CD14-positive monocyte (primary cell): Measurements from ENCODE around the gene HNRNPLL. TPM values are rescaled to one million over a fixed set of nuclear protein-coding genes. Genes with fewer than 3 reads are reported as not detected.
A peak's percentile ranks its signal among the peaks of the same experiment; 100 is the strongest.

Experiments
- DNase-seq, 3 donors: peaks; one replicate each; pipeline ENCODE4 v3.0.0-alpha.2; 2011 to 2022
- H2AFZ ChIP-seq: 2 replicates; pipeline ENCODE4 v1.6.0; 2012; ENCODE audit warnings: mild to moderate bottlenecking, low read depth, low read length, inconsistent platforms; ENCODE audit not compliant: insufficient read depth, poor library complexity, severe bottlenecking
- H3K27ac ChIP-seq, 2 donors: 1 replicate in 1 of 2; 2 replicates in 1 of 2; pipeline ENCODE4 v1.5.1; 2012 to 2013; ENCODE audit warnings: low read length in 2 of 2, control low read depth in 1 of 2, inconsistent platforms in 1 of 2, low read depth in 1 of 2, mild to moderate bottlenecking in 1 of 2
- H3K27me3 ChIP-seq, 2 donors: one replicate each; pipeline versions ENCODE4 v1.6.0 to v1.6.1; 2011 to 2013; ENCODE audit warnings: low read length in 2 of 2; ENCODE audit not compliant: control insufficient read depth in 2 of 2, insufficient read depth in 2 of 2
- H3K36me3 ChIP-seq, 2 donors: replicated peaks in 1 of 2; 1 replicate in 1 of 2; 2 replicates in 1 of 2; pipeline versions ENCODE4 v1.5.1 to v1.6.1; 2012 to 2013; ENCODE audit warnings: low read length in 2 of 2, control low read depth in 1 of 2, inconsistent platforms in 1 of 2, mild to moderate bottlenecking in 1 of 2; ENCODE audit not compliant: insufficient read depth in 2 of 2, control insufficient read depth in 1 of 2
- H3K4me1 ChIP-seq, 2 donors: 1 replicate in 1 of 2; 2 replicates in 1 of 2; pipeline versions ENCODE4 v1.5.1 to v1.6.1; 2012 to 2013; ENCODE audit warnings: low read length in 2 of 2, control low read depth in 1 of 2, inconsistent platforms in 1 of 2, mild to moderate bottlenecking in 1 of 2, moderate library complexity in 1 of 2; ENCODE audit not compliant: insufficient read depth in 2 of 2, control insufficient read depth in 1 of 2
- H3K4me2 ChIP-seq: replicated peaks from 2 replicates; pipeline ENCODE3; 2012; ENCODE audit warnings: low read length, moderate library complexity, mild to moderate bottlenecking; ENCODE audit not compliant: poor library complexity, severe bottlenecking; ENCODE audit errors: extremely low read depth
- H3K4me3 ChIP-seq, 3 experiments: fragments of 200-600 bp in 1 of 3; sonication (generic) in 1 of 3; replicated peaks in 1 of 3; 1 replicate in 2 of 3; 2 replicates in 1 of 3; pipeline ENCODE4 v1.5.1; 2011 to 2013; ENCODE audit warnings: low read length in 3 of 3, mild to moderate bottlenecking in 3 of 3, control low read depth in 2 of 3, low read depth in 2 of 3, inconsistent platforms in 1 of 3, moderate library complexity in 1 of 3
- H3K79me2 ChIP-seq: 2 replicates; pipeline ENCODE4 v1.6.0; 2012; ENCODE audit warnings: mild to moderate bottlenecking, control low read depth, inconsistent platforms, low read length, moderate library complexity; ENCODE audit not compliant: insufficient read depth
- H3K9ac ChIP-seq: 2 replicates; pipeline ENCODE4 v1.6.0; 2017; ENCODE audit warnings: low read length, mild to moderate bottlenecking; ENCODE audit not compliant: insufficient read depth, poor library complexity, severe bottlenecking
- H3K9me3 ChIP-seq, 2 donors: replicated peaks in 1 of 2; 1 replicate in 1 of 2; 2 replicates in 1 of 2; pipeline versions ENCODE4 v1.5.1 to v1.6.1; 2012 to 2013; ENCODE audit warnings: low read length in 2 of 2, control low read depth in 1 of 2; ENCODE audit not compliant: control insufficient read depth in 1 of 2, insufficient read depth in 1 of 2
- H4K20me1 ChIP-seq: 2 replicates; pipeline ENCODE4 v1.6.0; 2012; ENCODE audit warnings: mild to moderate bottlenecking, low read length, control low read depth, moderate library complexity; ENCODE audit not compliant: insufficient read depth
- H3K27ac Mint-ChIP-seq, 7 donors: one replicate each; pipeline ENCODE4 v1.8.0; 2020; ENCODE audit warnings: mild to moderate bottlenecking in 7 of 7, mixed read lengths in 7 of 7, moderate library complexity in 6 of 7, inconsistent platforms in 2 of 7
- H3K27me3 Mint-ChIP-seq, 3 donors: one replicate each; pipeline ENCODE4 v1.8.0; 2021 to 2022; ENCODE audit warnings: low read depth in 3 of 3, mild to moderate bottlenecking in 3 of 3, mixed read lengths in 3 of 3, moderate library complexity in 3 of 3, inconsistent platforms in 1 of 3
- H3K36me3 Mint-ChIP-seq, 2 donors: one replicate each; pipeline ENCODE4 v1.8.0; 2020; ENCODE audit warnings: mixed read lengths in 2 of 2, inconsistent platforms in 1 of 2, mild to moderate bottlenecking in 1 of 2
- H3K4me1 Mint-ChIP-seq: one replicate; pipeline ENCODE4 v1.8.0; 2020; ENCODE audit warnings: mild to moderate bottlenecking, mixed read lengths
- H3K4me3 Mint-ChIP-seq, 2 donors: one replicate each; pipeline ENCODE4 v1.8.0; 2020; ENCODE audit warnings: mild to moderate bottlenecking in 2 of 2, mixed read lengths in 2 of 2, moderate library complexity in 1 of 2
- H3K9me3 Mint-ChIP-seq, 7 donors: one replicate each; pipeline ENCODE4 v1.8.0; 2020 to 2022; ENCODE audit warnings: mixed read lengths in 7 of 7, mild to moderate bottlenecking in 6 of 7, moderate library complexity in 6 of 7, inconsistent platforms in 2 of 7
- CTCF ChIP-seq: fragments of 200-600 bp; IDR thresholded peaks from one replicate; pipeline ENCODE4 v1.8.0; 2022; ENCODE audit warnings: antibody characterized with exemption, mild to moderate bottlenecking
- whole genome bisulfite sequencing: methylation state at CpG from one replicate; pipeline ENCODE4 v1.1.5; 2013; ENCODE audit warnings: missing lambda C conversion rate; ENCODE audit not compliant: insufficient coverage; 5-methylcytosine and 5-hydroxymethylcytosine counted together
- intact Hi-C, 2 donors: fragments of 100-400 bp; cut with micrococcal nuclease; formaldehyde crosslinking; loops; one replicate each; pipeline versions ENCODE4 v1.15.0 to v1.15.1; 2023
- polyA plus RNA-seq, 3 donors: library from polyadenylated mRNA; depleted of rRNA in 1 of 3; unstranded in 2 of 3; stranded (reverse) in 1 of 3; fragments of 300-500 nt in 2 of 3; fragments of >200 nt in 1 of 3; fragmentation: Illumina TruSeq in 2 of 3; gene quantifications; 1 replicate in 2 of 3; 2 replicates in 1 of 3; pipeline ENCODE4 v1.2.3, GENCODE V29; 2012 to 2021

HNRNPLL gene
- polyA plus RNA-seq, 3 donors = 12.4 to 16.8 (median 13.8) TPM

GRCh38 chr2:38529208-38529607, 73.5 kb downstream of the HNRNPLL start:
- Histone ChIP-seq H3K36me3 (no peaks in the 10 kb centered on the region), H2AFZ (no peak overlapping the region), H3K79me2 (no peaks in the 10 kb centered on the region), H3K9ac (no peak overlapping the region), H3K9me3 (no peaks in the 10 kb centered on the region), H3K4me3 (no peak overlapping the region), H4K20me1 (no peaks in the 10 kb centered on the region), H3K4me2 (no peak overlapping the region), H3K27ac (no peak overlapping the region), H3K4me1 (peaks cover 13 to 17% of the 10 kb centered on the region in 2 donors), H3K27me3 (peaks cover 16 to 34% of the 10 kb centered on the region in 2 donors)
- peaks cover 0 to 2% of the 10 kb centered on the region in 2 donors for H3K36me3 Mint-ChIP-seq
- H3K27me3 Mint-ChIP-seq = peaks cover 44 to 63% (median 53%) of the 10 kb centered on the region in 3 donors
- DNase-seq = no peak
- WGBS = 97% methylated on average over 7 of the region's 14 CpGs
- peaks cover 18% of the 10 kb centered on the region for H3K4me1 Mint-ChIP-seq
- intact Hi-C loops = no loop called here
- H3K4me3 Mint-ChIP-seq = peak overlapping the region in 1 of 2 donors; percentile 86
- peaks cover 0 to 5% (median 0%) of the 10 kb centered on the region in 7 donors for H3K9me3 Mint-ChIP-seq
- H3K27ac Mint-ChIP-seq = peak overlapping the region in 1 of 7 donors; percentile 18
- TF ChIP-seq CTCF = no peak

- no CpG with 5 or more reads among the region's 5 CpGs for WGBS
- H3K27me3 Mint-ChIP-seq = peaks cover 48 to 65% (median 60%) of the 10 kb centered on the region in 3 donors
- DNase-seq = no peak
These were observed 74.2 kb downstream of the HNRNPLL start for GRCh38 chr2:38528534-38528933.

More at GRCh38 chr2:38528534-38528933, 74.2 kb downstream of the HNRNPLL start:
- peak overlapping the region; percentile 35 for H3K4me2 ChIP-seq
- no peaks in the 10 kb centered on the region for H3K79me2 ChIP-seq
- H3K36me3 ChIP-seq = no peaks in the 10 kb centered on the region
- H2AFZ ChIP-seq = peak overlapping the region; percentile 63
- peaks cover 16 to 37% of the 10 kb centered on the region in 2 donors for H3K27me3 ChIP-seq
- TF ChIP-seq CTCF = no peak
- peaks cover 11 to 15% of the 10 kb centered on the region in 2 donors for H3K4me1 ChIP-seq
- Mint-ChIP-seq H3K9me3 (peaks cover 0 to 5% (median 0%) of the 10 kb centered on the region in 7 donors), H3K4me1 (peaks cover 17% of the 10 kb centered on the region), H3K4me3 (peak overlapping the region in 1 of 2 donors; percentile 86), H3K27ac (no peak overlapping the region), H3K36me3 (peaks cover 0 to 2% of the 10 kb centered on the region in 2 donors)
- H3K4me3 ChIP-seq = no peak overlapping the region
- no peak overlapping the region for H3K9ac ChIP-seq
- intact Hi-C loops = no loop called here
- H4K20me1 ChIP-seq = no peaks in the 10 kb centered on the region
- H3K9me3 ChIP-seq = no peaks in the 10 kb centered on the region
- no peak overlapping the region for H3K27ac ChIP-seq
